Aorta (tissue), 5 donors: ENCODE results near the gene RTL10. TPM values are rescaled to one million over a fixed set of nuclear protein-coding genes. Genes with fewer than 3 reads are reported as not detected.

Experiments
- ATAC-seq: fragments of 200-7000 bp; cut with Tn5 transposase; one replicate; pipeline ENCODE4 v1.9.1; 2022; ENCODE audit warnings: moderate library complexity; ENCODE audit not compliant: low FRiP score
- DNase-seq, 2 donors: peaks; one replicate each; pipeline ENCODE4 v3.0.0-alpha.2; 2020
- H3K27ac ChIP-seq, 2 donors: one replicate each; pipeline ENCODE4 v1.5.1; 2013; ENCODE audit warnings: low read length in 2 of 2, mild to moderate bottlenecking in 2 of 2, moderate library complexity in 2 of 2, control low read depth in 1 of 2, inconsistent platforms in 1 of 2, low read depth in 1 of 2
- H3K27me3 ChIP-seq, 2 donors: one replicate each; pipeline ENCODE4 v1.6.1; 2013; ENCODE audit warnings: control low read depth in 1 of 2, low read length in 1 of 2, mild to moderate bottlenecking in 1 of 2, moderate library complexity in 1 of 2; ENCODE audit not compliant: insufficient read depth in 2 of 2, control insufficient read depth in 1 of 2
- H3K36me3 ChIP-seq, 2 donors: one replicate each; pipeline ENCODE4 v1.6.1; 2013; ENCODE audit warnings: control low read depth in 1 of 2, low read length in 1 of 2, mild to moderate bottlenecking in 1 of 2; ENCODE audit not compliant: insufficient read depth in 2 of 2, control insufficient read depth in 1 of 2
- H3K4me1 ChIP-seq, 2 donors: one replicate each; pipeline ENCODE4 v1.6.1; 2013; ENCODE audit warnings: low read length in 2 of 2, control low read depth in 1 of 2, mild to moderate bottlenecking in 1 of 2, moderate library complexity in 1 of 2; ENCODE audit not compliant: insufficient read depth in 2 of 2, control insufficient read depth in 1 of 2
- H3K4me3 ChIP-seq, 2 donors: one replicate each; pipeline ENCODE4 v1.5.1; 2013; ENCODE audit warnings: low read length in 2 of 2, control low read depth in 1 of 2, mild to moderate bottlenecking in 1 of 2
- H3K9me3 ChIP-seq: one replicate; pipeline ENCODE4 v1.6.1; 2013; ENCODE audit warnings: mild to moderate bottlenecking, low read length; ENCODE audit not compliant: control insufficient read depth
- WGBS, 2 donors: extraction: QIAGEN DNeasy Blood & Tissue Kit; methylation state at CpG; one replicate each; pipeline ENCODE4 v1.1.7; 2013; 5-methylcytosine and 5-hydroxymethylcytosine counted together
- intact Hi-C, 2 donors: fragments of 100-400 bp; cut with DNase I; formaldehyde crosslinking; loops; one replicate each; pipeline versions ENCODE4 v1.14.2 to v1.15.0; 2022
- polyA plus RNA-seq, 2 donors: library from polyadenylated mRNA; stranded (reverse); fragments of 200-250 nt; gene quantifications; one replicate each; pipeline ENCODE4 v1.2.3, GENCODE V29; 2013
- total RNA-seq, 2 donors: library from RNA; stranded (reverse); fragmentation: NEBNext Ultra II Directional; extraction: Animal tissue kit (Norgen Biotek cat#: 25700); gene quantifications; one replicate each; pipeline ENCODE4 v1.2.1, GENCODE V29; 2021
- donor health status: healthy with polysubstance abuse.
- donor health status: Bipolar disorder and iron deficiency.
- donor health status: DM: no; HTN: no; CAD: no.
- donor health status: DM: no; HTN: no; CAD: no.
- donor health status: DM: yes; HTN: yes; CAD: no.

Gene RTL10
- total and polyA plus RNA-seq, 4 donors, result 5.5 to 16.6 (median 7.9) TPM

GRCh38 chr22:19844377-19845053 lies 10.2 kb downstream of the RTL10 start:
- H3K4me3 ChIP-seq, result no peak overlapping the region
- peak; percentile 87 to 91 for DNase-seq
- intact Hi-C loops, result no loop called here

GRCh38 chr22:19843857-19844376 lies 10.8 kb downstream of the RTL10 start:
- 32 to 33% methylated on average over 11 of the region's 11 CpGs for WGBS, 2 donors
- Histone ChIP-seq H3K4me3 (no peak overlapping the region), H3K36me3 (no peaks in the 10 kb centered on the region), H3K4me1 (no peaks in the 10 kb centered on the region), H3K27me3 (no peaks in the 10 kb centered on the region), H3K9me3 (no peaks in the 10 kb centered on the region), H3K27ac (peak overlapping the region in 1 of 2 donors; percentile 53)
- intact Hi-C loops, result no loop called here
- ATAC-seq, result peak; percentile 9
- no peak for DNase-seq

More at GRCh38 chr22:19844377-19845053, 10.2 kb downstream of the RTL10 start:
- WGBS, 2 donors, result 7 to 11% methylated on average over 18 of the region's 18 CpGs
- Histone ChIP-seq H3K9me3 (no peaks in the 10 kb centered on the region), H3K36me3 (no peaks in the 10 kb centered on the region), H3K27me3 (no peaks in the 10 kb centered on the region), H3K27ac (peak overlapping the region in 1 of 2 donors; percentile 53), H3K4me1 (no peaks in the 10 kb centered on the region)
- ATAC-seq, result peak; percentile 68

- no peaks in the 10 kb centered on the region for H3K27me3 ChIP-seq
- H3K4me3 ChIP-seq, result no peak overlapping the region
- 72 to 74% methylated on average over 27 of the region's 27 CpGs for WGBS, 2 donors
- intact Hi-C loops, result no loop called here
- no peak for DNase-seq
- peak overlapping the region in 1 of 2 donors; percentile 53 for H3K27ac ChIP-seq
- H3K4me1 ChIP-seq, result no peaks in the 10 kb centered on the region
- no peaks in the 10 kb centered on the region for H3K36me3 ChIP-seq
- H3K9me3 ChIP-seq, result no peaks in the 10 kb centered on the region
- peak; percentile 30 for ATAC-seq
These were observed 11.4 kb downstream of the RTL10 start for GRCh38 chr22:19843107-19843856.

- Histone ChIP-seq H3K4me1 (no peaks in the 10 kb centered on the region), H3K36me3 (no peaks in the 10 kb centered on the region), H3K9me3 (no peaks in the 10 kb centered on the region), H3K27me3 (no peaks in the 10 kb centered on the region), H3K4me3 (no peak overlapping the region), H3K27ac (no peak overlapping the region)
- DNase-seq, result peak in 1 of 2 donors; percentile 42
- 89 to 90% methylated on average over 12 of the region's 12 CpGs for WGBS, 2 donors
- intact Hi-C loops, result no loop called here
- ATAC-seq, result no peak
These were observed 12.1 kb downstream of the RTL10 start for GRCh38 chr22:19842393-19843106.

- ATAC-seq, result no peak
- 95 to 97% methylated on average over 8 of the region's 8 CpGs for WGBS, 2 donors
- DNase-seq, result no peak
These were observed 12.9 kb downstream of the RTL10 start for GRCh38 chr22:19841641-19842392.

GRCh38 chr22:19840955-19841640 lies 13.6 kb downstream of the RTL10 start:
- no peak for DNase-seq
- Histone ChIP-seq H3K9me3 (no peaks in the 10 kb centered on the region), H3K36me3 (no peaks in the 10 kb centered on the region), H3K4me1 (no peaks in the 10 kb centered on the region), H3K27me3 (no peaks in the 10 kb centered on the region), H3K27ac (no peak overlapping the region), H3K4me3 (no peak overlapping the region)
- no peak for ATAC-seq
- WGBS, 2 donors, result 96 to 97% methylated on average over 6 of the region's 6 CpGs
- intact Hi-C loops, result no loop called here

More at GRCh38 chr22:19841641-19842392, 12.9 kb downstream of the RTL10 start:
- intact Hi-C loops, result no loop called here
- H3K27me3 ChIP-seq, result no peaks in the 10 kb centered on the region
- H3K4me3 ChIP-seq, result no peak overlapping the region
- no peak overlapping the region for H3K27ac ChIP-seq
- H3K9me3 ChIP-seq, result no peaks in the 10 kb centered on the region
- H3K36me3 ChIP-seq, result no peaks in the 10 kb centered on the region
- H3K4me1 ChIP-seq, result no peaks in the 10 kb centered on the region

GRCh38 chr22:19840059-19840458 lies 14.6 kb downstream of the RTL10 start:
- Histone ChIP-seq H3K4me1 (no peaks in the 10 kb centered on the region), H3K27me3 (no peaks in the 10 kb centered on the region), H3K27ac (no peak overlapping the region), H3K36me3 (no peaks in the 10 kb centered on the region), H3K9me3 (no peaks in the 10 kb centered on the region), H3K4me3 (no peak overlapping the region)
- intact Hi-C loops, result no loop called here
- ATAC-seq (no peak), DNase-seq (no peak)
- 85 to 91% methylated on average over 4 of the region's 4 CpGs for WGBS, 2 donors

- Histone ChIP-seq H3K4me1 (no peaks in the 10 kb centered on the region), H3K36me3 (no peaks in the 10 kb centered on the region), H3K27me3 (no peaks in the 10 kb centered on the region), H3K4me3 (no peak overlapping the region), H3K27ac (no peak overlapping the region), H3K9me3 (no peaks in the 10 kb centered on the region)
- intact Hi-C loops, result no loop called here
- no peak for ATAC-seq
- no peak for DNase-seq
- 98 to 99% methylated on average over 6 of the region's 6 CpGs for WGBS, 2 donors
These were observed 16.8 kb downstream of the RTL10 start for GRCh38 chr22:19837915-19838314.
